OCI-LY3 (cell line): Measurements from ENCODE around the gene CEACAM19.

Experiments used
- H2AFZ ChIP-seq: fragments of 200-600, 300-600 bp; shearing (Covaris generic); 2 replicates; pipeline ENCODE4 v1.6.0; 2014; ENCODE audit warnings: antibody characterized with exemption, low read depth, low read length
- H3K27ac ChIP-seq: fragments of 200-600, 300-600 bp; sonication (generic); 2 replicates; pipeline ENCODE4 v1.5.1; 2014; ENCODE audit warnings: mild to moderate bottlenecking, low read length, moderate library complexity, mixed read lengths
- H3K27me3 ChIP-seq: fragments of 200-600, 300-600 bp; sonication (generic); 2 replicates; pipeline ENCODE4 v1.6.1; 2014; ENCODE audit warnings: low read depth, low read length, mixed read lengths
- H3K36me3 ChIP-seq: fragments of 200-600, 300-600 bp; sonication (generic); replicated peaks from 2 replicates; pipeline ENCODE3; 2014; ENCODE audit warnings: low read depth, low read length, mixed read lengths
- H3K4me1 ChIP-seq: fragments of 300-600, 200-600 bp; sonication (generic); 2 replicates; pipeline ENCODE4 v1.6.1; 2014; ENCODE audit warnings: low read length, mixed read lengths
- H3K4me2 ChIP-seq: fragments of 200-600, 300-600 bp; sonication (generic); 2 replicates; pipeline ENCODE4 v1.6.1; 2014; ENCODE audit warnings: low read length, mixed read lengths
- H3K4me3 ChIP-seq: fragments of 300-600, 200-600 bp; sonication (generic); 2 replicates; pipeline ENCODE4 v1.5.1; 2014; ENCODE audit warnings: antibody characterized with exemption, mild to moderate bottlenecking, low read length, moderate library complexity
- H3K79me2 ChIP-seq: fragments of 300-600, 200-600 bp; shearing (Covaris generic); 2 replicates; pipeline ENCODE4 v1.6.1; 2014; ENCODE audit warnings: mild to moderate bottlenecking, low read length, mixed read lengths
- H3K9ac ChIP-seq: fragments of 300-600, 200-600 bp; shearing (Covaris generic); 2 replicates; pipeline ENCODE4 v1.6.0; 2014; ENCODE audit warnings: mild to moderate bottlenecking, low read length, moderate library complexity
- H3K9me3 ChIP-seq: fragments of 200-600, 300-600 bp; shearing (Covaris generic); 2 replicates; pipeline ENCODE4 v1.6.1; 2014; ENCODE audit warnings: low read length, mixed read lengths; ENCODE audit not compliant: insufficient read depth
- H4K20me1 ChIP-seq: fragments of 200-600, 300-600 bp; sonication (generic); 2 replicates; pipeline ENCODE4 v1.6.1; 2016; ENCODE audit warnings: low read length, mixed read lengths; ENCODE audit not compliant: insufficient read depth
- EZH2phosphoT487 ChIP-seq: fragments of 200-600 bp; shearing (Covaris generic); IDR thresholded peaks from 2 replicates; pipeline ENCODE4 v1.6.1; 2018; ENCODE audit warnings: antibody characterized with exemption, mixed run types, low read depth
- TF ChIP-seq, protein P1 (sequence below): fragments of 200-600, 300-600 bp; sonication (generic); IDR thresholded peaks from 2 replicates; pipeline ENCODE4 v1.5.1; 2014; ENCODE audit warnings: antibody characterized with exemption, low read length, low read depth

Gene CEACAM19

DNA sequence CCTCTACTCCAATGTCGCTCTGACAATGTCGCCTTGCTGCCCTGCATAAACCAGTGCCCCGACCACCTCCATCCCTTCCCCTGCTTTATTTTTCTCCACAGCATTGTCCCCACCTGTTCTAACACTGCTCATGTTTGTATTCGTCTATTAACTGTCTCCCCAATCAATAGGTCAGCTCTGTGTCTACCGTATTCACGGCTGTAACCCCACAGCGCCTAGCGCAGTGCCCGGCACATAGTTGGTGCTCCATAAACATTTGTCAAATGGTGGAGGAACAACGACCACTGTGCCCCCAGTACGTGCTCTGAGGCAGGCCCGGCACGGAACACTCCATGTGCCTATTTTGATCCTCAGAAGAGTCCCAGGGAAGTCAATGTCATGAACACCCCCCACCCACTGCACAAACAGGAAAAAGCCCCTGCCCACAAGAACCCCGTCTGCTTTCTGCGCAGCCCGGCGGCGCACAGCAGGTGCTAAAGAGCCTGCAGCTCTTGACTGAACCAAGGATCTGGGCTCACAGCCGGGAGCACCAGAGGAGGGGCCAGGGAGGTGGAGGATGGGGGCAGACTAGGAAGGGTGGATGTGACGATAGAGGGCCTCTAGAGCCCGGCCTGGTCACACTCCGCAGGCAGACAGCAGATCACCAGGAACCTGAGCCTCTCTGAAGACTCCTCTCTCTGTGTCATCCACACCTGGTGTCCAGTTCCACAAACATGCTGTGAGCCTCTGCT lies 25.8 kb downstream of the CEACAM19 start:
- no peak overlapping the region for H2AFZ ChIP-seq
- H3K27ac ChIP-seq = no peak overlapping the region
- no peak overlapping the region for H3K9ac ChIP-seq
- H3K4me3 ChIP-seq = no peak overlapping the region
- peaks cover 64% of the 10 kb centered on the region for H3K27me3 ChIP-seq
- peaks cover 8% of the 10 kb centered on the region; the same call in 1 of the 2 replicates for H4K20me1 ChIP-seq
- H3K79me2 ChIP-seq = no peaks in the 10 kb centered on the region
- H3K4me2 ChIP-seq = no peak overlapping the region
- peaks cover 8% of the 10 kb centered on the region for H3K4me1 ChIP-seq
- H3K36me3 ChIP-seq = no peaks in the 10 kb centered on the region
- no peak for TF ChIP-seq EZH2phosphoT487
- TF ChIP-seq, protein P1, sequence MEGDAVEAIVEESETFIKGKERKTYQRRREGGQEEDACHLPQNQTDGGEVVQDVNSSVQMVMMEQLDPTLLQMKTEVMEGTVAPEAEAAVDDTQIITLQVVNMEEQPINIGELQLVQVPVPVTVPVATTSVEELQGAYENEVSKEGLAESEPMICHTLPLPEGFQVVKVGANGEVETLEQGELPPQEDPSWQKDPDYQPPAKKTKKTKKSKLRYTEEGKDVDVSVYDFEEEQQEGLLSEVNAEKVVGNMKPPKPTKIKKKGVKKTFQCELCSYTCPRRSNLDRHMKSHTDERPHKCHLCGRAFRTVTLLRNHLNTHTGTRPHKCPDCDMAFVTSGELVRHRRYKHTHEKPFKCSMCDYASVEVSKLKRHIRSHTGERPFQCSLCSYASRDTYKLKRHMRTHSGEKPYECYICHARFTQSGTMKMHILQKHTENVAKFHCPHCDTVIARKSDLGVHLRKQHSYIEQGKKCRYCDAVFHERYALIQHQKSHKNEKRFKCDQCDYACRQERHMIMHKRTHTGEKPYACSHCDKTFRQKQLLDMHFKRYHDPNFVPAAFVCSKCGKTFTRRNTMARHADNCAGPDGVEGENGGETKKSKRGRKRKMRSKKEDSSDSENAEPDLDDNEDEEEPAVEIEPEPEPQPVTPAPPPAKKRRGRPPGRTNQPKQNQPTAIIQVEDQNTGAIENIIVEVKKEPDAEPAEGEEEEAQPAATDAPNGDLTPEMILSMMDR = no peak
- no peaks in the 10 kb centered on the region for H3K9me3 ChIP-seq

DNA sequence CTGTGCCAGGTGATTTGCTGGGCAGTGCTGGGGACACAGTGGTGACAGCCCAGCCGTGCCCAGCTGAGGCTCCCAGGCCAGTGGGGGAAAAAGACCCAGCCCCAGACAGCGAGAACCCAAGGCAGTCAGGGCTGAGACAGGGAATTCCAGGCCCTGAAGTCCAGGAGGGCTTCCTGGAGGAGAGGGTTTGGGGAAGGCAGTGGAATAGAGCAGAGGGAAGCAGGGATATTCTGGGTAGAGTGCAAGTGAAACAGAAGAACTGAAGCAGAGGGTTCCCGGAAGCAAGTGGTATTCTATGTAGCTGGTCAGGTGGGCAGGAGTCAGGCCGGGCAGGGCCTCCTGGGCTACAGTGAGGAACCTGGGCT lies 26.4 kb downstream of the CEACAM19 start:
- H3K4me3 ChIP-seq = no peak overlapping the region
- H3K27ac ChIP-seq = no peak overlapping the region
- TF ChIP-seq, protein P1 = no peak
- no peak for TF ChIP-seq EZH2phosphoT487
- no peaks in the 10 kb centered on the region for H3K79me2 ChIP-seq
- H3K36me3 ChIP-seq = no peaks in the 10 kb centered on the region
- H3K27me3 ChIP-seq = peaks cover 61% of the 10 kb centered on the region
- no peak overlapping the region for H3K9ac ChIP-seq
- no peak overlapping the region for H2AFZ ChIP-seq
- no peak overlapping the region for H3K4me2 ChIP-seq
- H3K9me3 ChIP-seq = no peaks in the 10 kb centered on the region
- H3K4me1 ChIP-seq = peaks cover 3% of the 10 kb centered on the region
- peaks cover 4% of the 10 kb centered on the region; the same call in 1 of the 2 replicates for H4K20me1 ChIP-seq

GRCh38 chr19:44698492-44699201 lies 27.4 kb downstream of the CEACAM19 start, which contains the start of gene CEACAM16:
CEACAM16 (plus strand) TSS chr19:44699151; CDS start chr19:44701457, 2,306 bp downstream.
- Histone ChIP-seq H3K27ac (no peak within 1 kb of the TSS), H3K4me1 (no peaks in the 10 kb centered on the region), H3K36me3 (no peaks in the 10 kb centered on the region), H3K9me3 (no peaks in the 10 kb centered on the region), H3K9ac (no peak within 1 kb of the TSS), H3K79me2 (no peaks in the 10 kb centered on the region), H4K20me1 (0 out of 2 replicates have a peak, but pooled peaks cover 2% of the 10 kb centered on the region), H3K4me2 (no peak within 1 kb of the TSS), H3K27me3 (peaks cover 56% of the 10 kb centered on the region), H2AFZ (no peak within 1 kb of the TSS), H3K4me3 (no peak within 1 kb of the TSS)
- TF ChIP-seq, protein P1 = no peak
- TF ChIP-seq EZH2phosphoT487 = no peak

- H3K4me2 ChIP-seq = no peak overlapping the region
- no peaks in the 10 kb centered on the region for H3K79me2 ChIP-seq
- H3K4me1 ChIP-seq = no peaks in the 10 kb centered on the region
- no peaks in the 10 kb centered on the region for H4K20me1 ChIP-seq
- H3K9ac ChIP-seq = no peak overlapping the region
- H3K4me3 ChIP-seq = no peak overlapping the region
- H2AFZ ChIP-seq = no peak overlapping the region
- H3K36me3 ChIP-seq = no peaks in the 10 kb centered on the region
- H3K27ac ChIP-seq = no peak overlapping the region
- H3K9me3 ChIP-seq = no peaks in the 10 kb centered on the region
- TF ChIP-seq, protein P1 = no peak
- no peak for TF ChIP-seq EZH2phosphoT487
- peaks cover 39% of the 10 kb centered on the region for H3K27me3 ChIP-seq
Measured at GRCh38 chr19:44700547-44700946, 29.3 kb downstream of the CEACAM19 start.
